B cell (primary cell): ENCODE results near the gene TMSB15B. TPM values are rescaled to one million over a fixed set of nuclear protein-coding genes. Genes with fewer than 3 reads are reported as not detected.

Source experiments
- ATAC-seq: fragments of 200-7000 bp; cut with Tn5 transposase; one replicate; pipeline ENCODE4 v1.10.0; 2021; ENCODE audit warnings: low read depth, mild to moderate bottlenecking, moderate number of reproducible peaks, moderate library complexity
- CTCF ChIA-PET: fragments of 350-600 bp; sonication (Branson Sonifier 250); formaldehyde crosslinking; loops from one replicate; lab custom pipeline; 2021; ENCODE audit warnings: antibody characterized with exemption, inconsistent platforms; lab: Charles Lee
- POLR2A ChIA-PET: fragments of 350-600 bp; sonication (Branson Sonifier 250); formaldehyde crosslinking; loops from one replicate; lab custom pipeline; 2021; ENCODE audit warnings: antibody characterized with exemption; lab: Charles Lee
- DNase-seq: peaks from one replicate; pipeline ENCODE4 v3.0.0; 2013
- H2AFZ ChIP-seq: 2 replicates; pipeline ENCODE4 v1.6.1; 2012; ENCODE audit warnings: mild to moderate bottlenecking, low read depth, low read length; ENCODE audit not compliant: insufficient read depth, poor library complexity, severe bottlenecking
- H3K27ac ChIP-seq, 2 donors: 1 replicate in 1 of 2; 2 replicates in 1 of 2; pipeline ENCODE4 v1.5.1; 2012 to 2013; ENCODE audit warnings: low read length in 2 of 2, mild to moderate bottlenecking in 2 of 2, moderate library complexity in 1 of 2
- H3K27me3 ChIP-seq, 4 experiments: fragments of 200-600 bp in 1 of 4; sonication (generic) in 1 of 4; replicated peaks in 1 of 4; 1 replicate in 2 of 4; 2 replicates in 2 of 4; pipeline versions ENCODE4 v1.6.1 to v1.7.0; 2013 to 2016; ENCODE audit warnings: low read length in 3 of 4, mild to moderate bottlenecking in 2 of 4, mixed read lengths in 1 of 4, moderate library complexity in 1 of 4; ENCODE audit not compliant: insufficient read depth in 4 of 4, control insufficient read depth in 3 of 4; ENCODE audit errors: control extremely low read depth in 1 of 4
- H3K36me3 ChIP-seq, 2 experiments: replicated peaks in 1 of 2; 1 replicate in 1 of 2; 2 replicates in 1 of 2; pipeline versions ENCODE4 v1.6.1 to v1.7.1; 2013; ENCODE audit warnings: low read length in 1 of 2; ENCODE audit not compliant: insufficient read depth in 2 of 2, control insufficient read depth in 1 of 2; ENCODE audit errors: control extremely low read depth in 1 of 2, extremely low read depth in 1 of 2
- H3K4me1 ChIP-seq, 2 donors: fragments of 200-600 bp in 1 of 2; sonication (generic) in 1 of 2; 1 replicate in 1 of 2; 2 replicates in 1 of 2; pipeline versions ENCODE4 v1.5.1 to v1.6.1; 2013 to 2017; ENCODE audit warnings: low read length in 2 of 2; ENCODE audit not compliant: control insufficient read depth in 2 of 2, insufficient read depth in 2 of 2
- H3K4me2 ChIP-seq: replicated peaks from 2 replicates; pipeline ENCODE3; 2012; ENCODE audit warnings: mild to moderate bottlenecking, low read depth, low read length; ENCODE audit not compliant: poor library complexity, severe bottlenecking
- H3K4me3 ChIP-seq, 5 experiments: fragments of 200-600 bp in 1 of 5; sonication (generic) in 1 of 5; 1 replicate in 3 of 5; 2 replicates in 2 of 5; pipeline versions ENCODE4 v1.5.1 to v1.7.0; 2011 to 2016; ENCODE audit warnings: low read length in 4 of 5, mild to moderate bottlenecking in 4 of 5, low read depth in 2 of 5, control low read depth in 1 of 5, moderate library complexity in 1 of 5; ENCODE audit not compliant: insufficient read depth in 1 of 5; ENCODE audit errors: control extremely low read depth in 1 of 5, extremely low read depth in 1 of 5
- H3K79me2 ChIP-seq: fragments of 200-600 bp; sonication (generic); one replicate; pipeline ENCODE4 v1.6.0; 2016; ENCODE audit warnings: low read length; ENCODE audit not compliant: control insufficient read depth, insufficient read depth
- H3K9ac ChIP-seq: fragments of 200-600 bp; sonication (generic); 2 replicates; pipeline ENCODE4 v1.6.1; 2017; ENCODE audit warnings: mild to moderate bottlenecking, low read length, moderate library complexity
- H3K9me3 ChIP-seq, 3 donors: one replicate each; pipeline versions ENCODE4 v1.6.1 to v1.7.1; 2013; ENCODE audit warnings: low read length in 2 of 3; ENCODE audit not compliant: control insufficient read depth in 2 of 3, insufficient read depth in 1 of 3; ENCODE audit errors: control extremely low read depth in 1 of 3
- H4K20me1 ChIP-seq: 2 replicates; pipeline ENCODE4 v1.6.0; 2012; ENCODE audit warnings: mild to moderate bottlenecking, low read length; ENCODE audit not compliant: insufficient read depth, control insufficient read depth, poor library complexity, severe bottlenecking
- H3K27ac Mint-ChIP-seq: one replicate; pipeline ENCODE4 v1.8.0; 2021; ENCODE audit warnings: mixed read lengths
- H3K27me3 Mint-ChIP-seq: one replicate; pipeline ENCODE4 v1.8.0; 2021; ENCODE audit warnings: mixed read lengths
- H3K4me1 Mint-ChIP-seq: one replicate; pipeline ENCODE4 v1.8.0; 2021; ENCODE audit warnings: mixed read lengths
- H3K4me3 Mint-ChIP-seq: one replicate; pipeline ENCODE4 v1.8.0; 2021; ENCODE audit warnings: mixed read lengths
- H3K9me3 Mint-ChIP-seq: one replicate; pipeline ENCODE4 v1.8.0; 2022; ENCODE audit warnings: mixed read lengths; ENCODE audit not compliant: insufficient read depth
- CTCF ChIP-seq: fragments of 200-600 bp; IDR thresholded peaks from one replicate; pipeline ENCODE4 v1.8.0; 2022; ENCODE audit warnings: antibody characterized with exemption, mild to moderate bottlenecking
- EZH2 ChIP-seq: IDR thresholded peaks from 2 replicates; pipeline ENCODE4 v1.6.1; 2012; ENCODE audit warnings: borderline replicate concordance, low read depth, mild to moderate bottlenecking, moderate library complexity, low read length; ENCODE audit not compliant: insufficient read depth, poor library complexity, severe bottlenecking
- WGBS: methylation state at CpG from one replicate; pipeline ENCODE4 v1.1.5; 2013; ENCODE audit warnings: missing lambda C conversion rate; ENCODE audit not compliant: insufficient coverage; 5-methylcytosine and 5-hydroxymethylcytosine counted together
- intact Hi-C: fragments of 100-400 bp; cut with micrococcal nuclease; formaldehyde crosslinking; loops from one replicate; pipeline ENCODE4 v1.10.0; 2022
- polyA plus RNA-seq: library from polyadenylated mRNA; depleted of rRNA; stranded (reverse); fragments of >200 nt; gene quantifications from 2 replicates; pipeline ENCODE4 v1.2.3, GENCODE V29; 2012
- total RNA-seq, 2 donors: library from RNA; stranded (reverse); fragments of 120-200 nt in 1 of 2; gene quantifications; 1 replicate in 1 of 2; 2 replicates in 1 of 2; pipeline versions ENCODE4 v1.2.3 to v1.2.4, GENCODE V29; 2013 to 2022

Gene TMSB15B
- total and polyA plus RNA-seq, 2 donors (not counting 1 experiment from before 2014, with no cell fraction given): 7.6 to 8.6 TPM

GRCh38 chrX:103927030-103927429 is 35.4 kb upstream of the TMSB15B start:
- no peak for TF ChIP-seq CTCF
- no peak for TF ChIP-seq EZH2
- Histone ChIP-seq H2AFZ (no peak overlapping the region), H3K9ac (no peak overlapping the region), H3K4me3 (no peak overlapping the region), H3K4me1 (peaks cover 3 to 17% of the 10 kb centered on the region in 2 donors), H3K9me3 (no peaks in the 10 kb centered on the region), H3K4me2 (no peak overlapping the region), H3K79me2 (peaks cover 5% of the 10 kb centered on the region), H3K27me3 (no peaks in the 10 kb centered on the region), H4K20me1 (no peaks in the 10 kb centered on the region), H3K27ac (no peak overlapping the region), H3K36me3 (no peaks in the 10 kb centered on the region)
- Mint-ChIP-seq H3K9me3 (no peaks in the 10 kb centered on the region), H3K27me3 (no peaks in the 10 kb centered on the region), H3K4me3 (no peak overlapping the region), H3K4me1 (peaks cover 19% of the 10 kb centered on the region), H3K27ac (no peak overlapping the region)
- CTCF ChIA-PET: interaction anchor here (0.8 to 1.8 kb wide), 2 partner anchors 8 to 93 kb away, joined by 3 to 4 read pairs; no protein-coding TSS in a partner anchor
- POLR2A ChIA-PET: no interaction called here
- DNase-seq (no peak), ATAC-seq (no peak)
- WGBS: no CpG with 5 or more reads among the region's 4 CpGs
- intact Hi-C loops: no loop called here

- H3K36me3 ChIP-seq: no peaks in the 10 kb centered on the region
- no peak overlapping the region for H3K27ac ChIP-seq
- ATAC-seq (no peak), DNase-seq (no peak)
- no peak overlapping the region for H3K4me2 ChIP-seq
- WGBS: no CpG with 5 or more reads among the region's 4 CpGs
- Mint-ChIP-seq H3K27me3 (no peaks in the 10 kb centered on the region), H3K9me3 (no peaks in the 10 kb centered on the region), H3K4me3 (no peak overlapping the region), H3K27ac (no peak overlapping the region), H3K4me1 (peaks cover 19% of the 10 kb centered on the region)
- peaks cover 3 to 17% of the 10 kb centered on the region in 2 donors for H3K4me1 ChIP-seq
- no peak overlapping the region for H2AFZ ChIP-seq
- H3K79me2 ChIP-seq: peaks cover 5% of the 10 kb centered on the region
- no peak overlapping the region for H3K9ac ChIP-seq
- TF ChIP-seq EZH2: no peak
- TF ChIP-seq CTCF: no peak
- no peaks in the 10 kb centered on the region for H3K9me3 ChIP-seq
- ChIA-PET POLR2A (no interaction called here), CTCF (interaction anchor here (0.8 to 1.8 kb wide), 2 partner anchors 9 to 94 kb away, joined by 3 to 4 read pairs; no protein-coding TSS in a partner anchor)
- no peaks in the 10 kb centered on the region for H3K27me3 ChIP-seq
- no peak overlapping the region for H3K4me3 ChIP-seq
- intact Hi-C loops: no loop called here
- H4K20me1 ChIP-seq: no peaks in the 10 kb centered on the region
Observed at GRCh38 chrX:103927633-103928032, 34.8 kb upstream of the TMSB15B start.
